GM12878 (cell line): ENCODE results near the gene DLG2. TPM values are rescaled to one million over a fixed set of nuclear protein-coding genes. Genes with fewer than 3 reads are reported as not detected.

Experiments
- ATAC-seq: fragments of 200-7000 bp; cut with Tn5 transposase; 3 replicates; pipeline ENCODE4 v1.9.1; 2020; ENCODE audit warnings: mild to moderate bottlenecking, moderate library complexity
- BruUV-seq: library from RNA; stranded (reverse); fragments of 400-500 nt; replicated peaks from 2 replicates; lab custom pipeline; 2021; lab: Mats Ljungman, UMichigan
- CTCF ChIA-PET: fragments of 300-600 bp; sonication (Branson Sonifier 250); formaldehyde crosslinking; extraction: SDS; loops from one replicate; lab custom pipeline; 2021; ENCODE audit warnings: inconsistent platforms; lab: Yijun Ruan, JAX
- POLR2A ChIA-PET: fragments of 350-600 bp; formaldehyde crosslinking; extraction: SDS; loops from one replicate; lab custom pipeline; 2021; ENCODE audit warnings: inconsistent platforms; lab: Charles Lee
- RAD21 ChIA-PET: fragments of 300-600 bp; sonication (Branson Sonifier 250); formaldehyde crosslinking; loops from one replicate; lab custom pipeline; 2023; ENCODE audit warnings: antibody characterized with exemption; ENCODE audit not compliant: unreplicated experiment; lab: Charles Lee
- SMC1A ChIA-PET: fragments of 300-600 bp; sonication (Branson Sonifier 250); formaldehyde crosslinking; loops from one replicate; lab custom pipeline; 2023; ENCODE audit not compliant: unreplicated experiment, uncharacterized antibody; lab: Charles Lee
- DNase-seq: peaks from one replicate; pipeline ENCODE4 v3.0.0-alpha.2; 2011; ENCODE audit warnings: low read depth, low spot score
- FAIRE-seq: peaks from 3 replicates; lab custom pipeline; 2011; peaks lifted over from hg19 to GRCh38; lab: Jason Lieb, UNC
- H2AFZ ChIP-seq: 2 replicates; pipeline ENCODE4 v1.6.0; 2011; ENCODE audit warnings: low read depth, low read length, control low read depth; ENCODE audit not compliant: control insufficient read depth
- H3K27ac ChIP-seq: 2 replicates; pipeline ENCODE4 v1.5.1; 2011; ENCODE audit warnings: control low read depth; ENCODE audit not compliant: control insufficient read depth, insufficient read depth
- H3K27me3 ChIP-seq, 2 experiments: replicated peaks in 1 of 2; 2 replicates each; pipeline versions ENCODE4 v1.6.0 to v1.6.1; 2011; ENCODE audit warnings: low read length in 1 of 2; ENCODE audit not compliant: control insufficient read depth in 2 of 2, insufficient read depth in 2 of 2
- H3K36me3 ChIP-seq, 2 experiments: 2 replicates each; pipeline ENCODE4 v1.5.1; 2011; ENCODE audit warnings: low read length in 1 of 2; ENCODE audit not compliant: control insufficient read depth in 2 of 2, insufficient read depth in 2 of 2
- H3K4me1 ChIP-seq: 2 replicates; pipeline ENCODE4 v1.6.1; 2011; ENCODE audit warnings: mild to moderate bottlenecking, low read length, moderate library complexity, mixed read lengths; ENCODE audit not compliant: control insufficient read depth, insufficient read depth
- H3K4me2 ChIP-seq: 2 replicates; pipeline ENCODE4 v1.6.0; 2011; ENCODE audit warnings: control low read depth; ENCODE audit not compliant: control insufficient read depth, insufficient read depth
- H3K4me3 ChIP-seq: fragments of 200-600 bp; sonication (generic); 2 replicates; pipeline ENCODE4 v1.5.1; 2016
- H3K79me2 ChIP-seq: 2 replicates; pipeline ENCODE4 v1.6.0; 2011; ENCODE audit warnings: low read length; ENCODE audit not compliant: control insufficient read depth, insufficient read depth
- H3K9ac ChIP-seq: 2 replicates; pipeline ENCODE4 v1.8.0; 2011; ENCODE audit warnings: low read length, control low read depth, mixed read lengths; ENCODE audit not compliant: control insufficient read depth, insufficient read depth
- H3K9me3 ChIP-seq: replicated peaks from 3 replicates; pipeline ENCODE4 v1.5.1; 2011; ENCODE audit warnings: mild to moderate bottlenecking, low read length; ENCODE audit not compliant: control insufficient read depth, insufficient read depth
- H4K20me1 ChIP-seq: 2 replicates; pipeline ENCODE4 v1.6.0; 2011; ENCODE audit not compliant: control insufficient read depth, insufficient read depth
- BMI1 ChIP-seq: fragments of 450-650 bp; IDR thresholded peaks from 2 replicates; pipeline ENCODE4 v1.6.1; 2016; ENCODE audit warnings: mild to moderate bottlenecking, moderate library complexity, borderline replicate concordance
- BRCA1 ChIP-seq: IDR thresholded peaks from 2 replicates; pipeline ENCODE4 v1.6.1; 2011; ENCODE audit warnings: low read depth, low read length, improper control_type of control experiment
- CHD4 ChIP-seq: fragments of 200-600 bp; sonication (generic); IDR thresholded peaks from 2 replicates; pipeline ENCODE4 v1.6.1; 2016; ENCODE audit warnings: mild to moderate bottlenecking
- HSF1 ChIP-seq: fragments of 150-350 bp; IDR thresholded peaks from 2 replicates; pipeline ENCODE4 v1.6.1; 2014; ENCODE audit warnings: mild to moderate bottlenecking, low read depth, low read length
- MLLT1 ChIP-seq: fragments of 450-650 bp; IDR thresholded peaks from 2 replicates; pipeline ENCODE4 v1.6.1; 2016; ENCODE audit warnings: mild to moderate bottlenecking
- MXI1 ChIP-seq: fragments of 150-350 bp; IDR thresholded peaks from 2 replicates; pipeline ENCODE4 v1.6.1; 2011; ENCODE audit warnings: low read depth, mild to moderate bottlenecking, inconsistent platforms, low read length, improper control_type of control experiment
- MYB ChIP-seq: fragments of 150-350 bp; IDR thresholded peaks from 2 replicates; pipeline ENCODE4 v1.6.1; 2014; ENCODE audit warnings: mild to moderate bottlenecking, low read depth, low read length, borderline replicate concordance
- RBBP5 ChIP-seq: fragments of 200-600 bp; sonication (generic); conservative IDR thresholded peaks from 2 replicates; pipeline ENCODE4 v1.6.1; 2016
- SIN3A ChIP-seq: IDR thresholded peaks from 2 replicates; pipeline ENCODE4 v1.6.1; 2012; ENCODE audit warnings: low read depth, low read length, improper control_type of control experiment
- SREBF1 ChIP-seq: IDR thresholded peaks from 2 replicates; pipeline ENCODE4 v1.6.1; 2012; ENCODE audit warnings: mild to moderate bottlenecking, low read length
- STAT3 ChIP-seq: IDR thresholded peaks from 2 replicates; pipeline ENCODE4 v1.6.1; 2011; ENCODE audit warnings: low read depth, low read length, improper control_type of control experiment
- WGBS: methylation state at CpG from one replicate; pipeline ENCODE4 v1.1.6; 2016; ENCODE audit warnings: low lambda C conversion rate; ENCODE audit not compliant: insufficient replicate concordance, insufficient coverage; ENCODE audit errors: missing lambda C conversion rate; 5-methylcytosine and 5-hydroxymethylcytosine counted together
- in situ Hi-C: fragments of 300-500 bp; cut with MboI; formaldehyde crosslinking; loops from 9 replicates; pipeline ENCODE4 v1.14.3; 2018; ENCODE audit warnings: mixed read lengths
- intact Hi-C: fragments of 100-400 bp; cut with micrococcal nuclease; formaldehyde crosslinking; loops from one replicate; pipeline ENCODE4 v1.14.2; 2022; ENCODE audit not compliant: unreplicated experiment
- polyA plus RNA-seq, 11 experiments: library from polyadenylated mRNA; depleted of rRNA in 4 of 11; unstranded in 6 of 11; stranded (reverse) in 5 of 11; fragments of >200 nt; fragmentation: Nextera tagmentation in 4 of 11; fragmentation: Illumina TruSeq in 1 of 11; extraction: Ambion mirVana in 4 of 11; extraction: Trizol in 1 of 11; gene quantifications; 1 replicate in 1 of 11; 2 replicates in 10 of 11; pipeline versions ENCODE4 v1.2.1 to v1.2.3, GENCODE V29; 2011 to 2016; ENCODE audit warnings: inconsistent platforms in 2 of 11, missing spikeins in 2 of 11, low read depth in 1 of 11
- total RNA-seq, 4 experiments: library from RNA; depleted of rRNA in 3 of 4; stranded (reverse); fragments of >200 nt in 3 of 4; fragmentation: Illumina TruSeq in 1 of 4; extraction: Trizol in 1 of 4; gene quantifications; 2 replicates each; pipeline versions ENCODE4 v1.2.1 to v1.2.3, GENCODE V29; 2013 to 2021

Gene DLG2
- total and polyA plus RNA-seq, 10 of the 15 experiments (the other 5 are each of a cell fraction or from before 2014, with no cell fraction given) = 0.09 to 0.98 (median 0.35) TPM

- no peak for FAIRE-seq
- H3K27ac ChIP-seq = no peak overlapping the region
- ATAC-seq = no peak
- H3K4me2 ChIP-seq = no peak overlapping the region
- no peak for TF ChIP-seq MLLT1
- no peak for TF ChIP-seq RBBP5
- no peak for TF ChIP-seq SREBF1
- TF ChIP-seq CHD4 = no peak
- TF ChIP-seq HSF1 = no peak
- no peak for TF ChIP-seq MYB
- no peak for TF ChIP-seq BRCA1
- no peak for TF ChIP-seq MXI1
- no peak for TF ChIP-seq STAT3
- TF ChIP-seq SIN3A = no peak
- TF ChIP-seq BMI1 = no peak
- no peak overlapping the region for H3K9ac ChIP-seq
- no peaks in the 10 kb centered on the region for H3K9me3 ChIP-seq
- H3K27me3 ChIP-seq = no peaks in the 10 kb centered on the region
- no peaks in the 10 kb centered on the region for H3K4me1 ChIP-seq
- POLR2A ChIA-PET = no interaction called here
- in situ Hi-C loops (no loop called here), intact Hi-C loops (no loop called here)
- RAD21 ChIA-PET = no interaction called here
- H3K79me2 ChIP-seq = no peaks in the 10 kb centered on the region
- no peaks in the 10 kb centered on the region for H3K36me3 ChIP-seq
- no peaks in the 10 kb centered on the region for H4K20me1 ChIP-seq
- no peak overlapping the region for H2AFZ ChIP-seq
- BruUV-seq = no TSS peak
- CTCF ChIA-PET = no interaction called here
- SMC1A ChIA-PET = no interaction called here
- DNase-seq = no peak
- no peak overlapping the region for H3K4me3 ChIP-seq
- 80% methylated on average over 1 of the region's 1 CpG for WGBS
Observed at GRCh38 chr11:84224042-84224441, 1403.1 kb downstream of the DLG2 start.
